HG02943 (cell line): ENCODE results near the gene SAE1.
"Not testable (repeated sequence)": the region's sequence is repeated elsewhere in the genome, so short reads cannot be mapped to it uniquely, and the experiment has no call there.

Source experiments
- ATAC-seq: cut with Tn5 transposase; IDR thresholded peaks from one replicate; pipeline ENCODE4 v1.9.1; 2021; ENCODE audit warnings: mild to moderate bottlenecking, low read depth, moderate library complexity; ENCODE audit not compliant: unreplicated experiment

Gene SAE1

GRCh38 chr19:47232422-47233211 lies 102.0 kb downstream of the SAE1 start:
- no peak for ATAC-seq

GRCh38 chr19:47236072-47236675 lies 105.5 kb downstream of the SAE1 start:
- no peak for ATAC-seq

DNA sequence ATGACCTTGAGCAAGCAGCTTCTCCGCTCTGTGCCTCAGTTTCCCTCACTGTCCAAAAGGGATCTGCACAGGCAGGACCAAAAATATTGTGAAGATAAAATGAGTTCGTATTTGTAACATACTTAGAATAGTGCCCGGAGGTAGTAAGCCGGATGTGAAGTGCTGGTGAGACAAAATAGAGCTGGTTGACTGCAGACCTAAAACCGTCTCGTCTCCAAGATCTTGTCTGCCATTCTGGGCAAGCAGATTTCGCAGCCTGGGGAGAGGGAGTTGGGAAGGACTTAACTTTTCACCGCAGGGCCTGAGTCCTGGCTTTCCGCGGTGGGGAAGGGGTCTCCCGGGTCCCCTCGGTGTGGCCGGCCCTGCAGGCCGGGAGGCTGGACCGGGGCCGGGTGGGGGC lies 108.5 kb downstream of the SAE1 start:
- no peak for ATAC-seq

GRCh38 chr19:47239610-47240296 lies 109.1 kb downstream of the SAE1 start:
- ATAC-seq: no peak

DNA sequence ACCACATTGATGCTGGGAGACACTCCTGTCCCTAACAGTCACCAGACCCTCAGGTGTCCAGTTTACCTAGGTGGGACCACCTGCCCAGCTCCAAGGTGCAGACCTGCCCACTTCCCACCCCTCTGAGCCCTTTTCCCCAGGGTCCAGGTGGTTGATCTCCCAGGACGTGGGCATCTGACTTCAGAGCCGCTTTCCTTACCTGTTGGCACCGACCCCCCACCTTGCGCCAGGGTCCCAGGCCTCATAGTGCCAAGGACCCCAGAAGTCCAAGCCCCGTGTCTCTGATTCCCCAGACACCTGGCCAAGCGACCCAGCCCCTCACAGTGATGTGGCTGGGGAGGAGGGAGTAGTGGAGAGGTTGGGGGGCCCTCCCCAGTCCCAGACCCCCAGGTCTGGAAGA lies 109.9 kb downstream of the SAE1 start:
- no peak for ATAC-seq

- ATAC-seq: no peak
Measured at GRCh38 chr19:47240996-47241918, 110.6 kb downstream of the SAE1 start.

DNA sequence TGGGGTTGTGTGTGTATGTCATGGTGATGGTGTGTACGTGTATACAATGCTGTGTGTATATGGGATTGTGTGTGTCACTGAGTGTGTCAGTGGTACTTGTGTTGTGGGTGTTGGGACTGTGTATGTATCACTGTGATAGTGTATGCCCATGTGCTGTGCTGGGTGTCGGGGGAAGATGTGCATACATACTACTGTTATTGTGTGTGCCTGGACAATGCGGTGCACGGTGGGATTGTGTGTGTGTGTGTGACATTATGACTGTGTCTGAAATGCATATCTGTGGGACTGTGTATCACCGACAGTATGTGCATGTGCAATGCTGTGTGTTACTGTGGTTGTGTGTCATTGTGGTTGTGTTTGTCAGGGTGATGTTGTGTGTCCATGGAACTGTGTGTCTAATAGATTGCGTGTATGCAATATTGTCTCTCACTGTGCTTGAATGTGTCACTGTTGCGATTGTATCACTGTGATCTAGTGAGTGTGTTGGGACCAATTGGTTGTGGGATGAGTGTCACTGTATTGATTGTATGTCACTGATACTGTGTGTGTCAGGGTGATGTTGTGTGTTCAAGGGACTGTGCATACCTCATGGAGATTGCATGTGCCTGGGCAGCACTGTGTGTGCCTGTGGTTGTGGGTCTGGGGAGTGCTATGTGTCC lies 111.4 kb downstream of the SAE1 start:
- no peak for ATAC-seq

DNA sequence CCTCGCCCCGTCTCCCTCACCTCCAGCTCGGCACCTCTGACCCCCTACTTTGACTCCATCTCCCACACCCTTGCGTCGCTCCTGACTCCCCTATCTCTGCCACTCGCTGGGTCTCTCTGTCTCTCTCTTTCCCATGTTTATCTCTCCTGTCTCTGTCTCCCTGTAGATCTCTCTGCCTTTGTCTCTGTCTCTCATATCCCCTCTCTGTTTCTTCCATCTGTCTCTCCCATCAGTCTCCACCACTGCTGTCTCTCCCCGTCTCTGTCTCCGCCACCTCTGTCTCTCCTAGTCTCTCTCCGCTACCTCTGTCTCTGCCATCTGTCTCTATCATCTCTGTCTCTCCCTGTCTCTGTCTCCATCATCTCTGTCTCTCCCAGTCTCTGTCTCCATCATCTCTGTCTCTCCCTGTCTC lies 112.7 kb downstream of the SAE1 start:
- ATAC-seq: no peak

GRCh38 chr19:47243776-47244547 lies 113.3 kb downstream of the SAE1 start:
- ATAC-seq: no peak

- no peak for ATAC-seq
Measured at GRCh38 chr19:47247308-47247990, 116.8 kb downstream of the SAE1 start.

- not testable (repeated sequence) for ATAC-seq
Measured at GRCh38 chr19:47253016-47253415, 122.4 kb downstream of the SAE1 start.

DNA sequence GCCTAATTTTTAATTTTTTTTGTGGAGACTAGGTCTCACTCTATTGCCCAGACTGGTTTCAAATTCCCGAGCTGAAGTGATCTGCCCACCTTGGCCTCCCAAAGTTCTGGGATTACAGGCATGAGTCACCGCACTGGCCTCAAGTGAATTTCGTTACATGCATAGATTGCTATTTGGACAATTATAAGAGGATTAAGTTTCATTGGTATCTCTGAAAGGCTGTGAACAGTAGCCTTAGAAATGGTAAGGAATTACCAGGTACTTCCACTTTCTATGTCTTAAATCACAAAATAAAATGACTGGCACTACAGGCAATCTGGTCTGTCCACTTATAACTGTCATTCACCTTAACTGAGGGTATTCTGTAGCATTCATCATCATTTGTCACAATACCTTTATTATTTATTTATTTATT lies 122.8 kb downstream of the SAE1 start:
- ATAC-seq: no peak

DNA sequence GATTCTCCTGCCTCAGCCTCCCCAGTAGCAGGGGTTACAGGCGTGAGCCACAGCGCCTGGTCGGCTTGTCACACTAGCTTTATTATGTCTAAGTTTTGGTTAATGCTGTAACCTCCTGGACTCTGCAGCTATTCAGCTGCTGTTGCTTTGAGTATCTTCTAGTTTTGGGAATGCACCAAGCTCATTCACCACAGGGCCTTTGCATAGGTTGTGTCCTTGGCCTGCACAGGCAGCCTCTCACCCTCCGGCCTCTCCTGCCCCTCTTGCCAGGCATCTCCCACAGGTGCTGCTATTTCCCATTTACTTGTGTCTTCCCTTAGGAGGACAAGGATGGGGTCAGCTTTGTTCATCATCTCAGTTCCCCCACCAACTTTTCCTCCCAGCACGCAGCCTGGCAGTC lies 123.3 kb downstream of the SAE1 start:
- ATAC-seq: no peak

DNA sequence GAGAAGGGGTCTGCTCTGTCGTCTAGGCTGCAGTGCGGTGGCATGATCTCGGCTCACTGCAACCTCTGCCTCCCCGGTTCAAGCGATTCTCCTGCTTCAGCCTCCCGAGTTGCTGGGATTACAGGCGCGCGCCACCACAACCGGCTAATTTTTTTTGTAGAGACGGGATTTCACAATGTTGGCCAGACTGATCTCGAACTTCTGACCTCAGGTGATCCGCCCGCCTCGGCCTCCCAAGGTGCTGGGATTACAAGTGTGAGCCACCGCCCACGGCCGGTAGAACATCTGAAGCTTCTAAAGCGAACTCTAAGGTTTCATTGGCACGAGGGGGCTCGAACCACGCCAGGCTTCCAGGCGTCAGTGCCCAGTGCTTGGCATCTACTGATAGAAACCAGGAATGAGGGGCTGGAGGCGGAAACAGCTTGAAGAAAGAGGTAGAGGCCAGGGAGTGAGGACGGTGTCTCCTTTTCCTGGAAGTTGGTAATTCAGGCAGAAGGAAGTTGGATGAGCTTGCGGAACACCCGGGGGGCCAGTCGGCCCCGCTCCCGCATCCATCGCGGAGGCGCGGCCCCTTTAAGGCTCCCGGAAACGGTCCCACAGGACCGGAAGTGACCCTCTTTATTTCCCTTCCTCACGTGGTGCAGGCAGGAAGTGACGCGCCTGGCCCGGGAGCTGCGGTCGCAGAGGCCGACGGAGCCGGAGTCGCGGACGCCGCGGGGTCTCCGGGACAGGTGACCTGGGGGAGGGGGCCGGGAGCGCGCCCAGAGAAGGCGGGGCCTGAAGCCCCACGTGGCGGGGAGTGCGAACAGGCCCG lies 125.5 kb downstream of the SAE1 start, which contains the start of gene CCDC9:
CCDC9 (plus strand) TSS at position 647 of the 814 bp plus-strand sequence. CDS start 1,876 bp downstream, outside the sequence.
- ATAC-seq: peak; percentile 41

DNA sequence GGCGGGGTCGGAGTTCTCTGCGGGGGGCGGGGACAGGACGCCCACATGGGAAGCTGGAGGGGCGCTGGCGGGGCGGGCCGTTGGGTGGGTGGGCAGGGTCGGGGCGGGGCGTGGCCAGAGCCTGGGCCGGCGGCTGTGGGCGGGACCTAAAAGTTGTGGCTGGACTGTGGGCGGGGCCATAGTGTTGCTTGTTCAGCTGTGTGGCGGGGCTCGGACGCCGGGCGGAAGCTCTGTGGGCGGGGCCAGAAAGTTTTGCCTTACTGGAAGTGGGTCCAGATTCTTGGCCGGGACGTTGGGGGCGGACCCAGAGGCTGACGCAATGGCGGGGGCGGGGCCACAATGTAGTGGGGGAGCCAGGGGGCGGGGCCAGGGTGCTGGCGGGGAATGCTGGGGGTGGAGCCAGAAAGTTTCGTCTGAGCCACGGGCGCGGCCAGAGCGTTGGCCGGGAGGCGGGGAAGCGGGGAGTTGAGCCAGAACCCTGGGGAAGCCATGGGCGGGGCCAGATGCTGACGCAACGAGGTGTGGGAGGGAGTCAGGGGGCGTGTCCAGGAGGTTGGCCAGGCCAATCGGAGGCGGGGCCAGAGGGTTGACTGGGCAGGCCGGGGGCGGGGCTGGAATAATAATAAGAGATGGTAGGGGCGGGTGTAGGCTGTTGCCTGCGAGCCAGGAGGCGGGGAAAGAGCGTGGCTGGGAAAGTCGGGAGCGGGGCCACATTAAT lies 126.2 kb downstream of the SAE1 start:
- ATAC-seq: peak; percentile 76

DNA sequence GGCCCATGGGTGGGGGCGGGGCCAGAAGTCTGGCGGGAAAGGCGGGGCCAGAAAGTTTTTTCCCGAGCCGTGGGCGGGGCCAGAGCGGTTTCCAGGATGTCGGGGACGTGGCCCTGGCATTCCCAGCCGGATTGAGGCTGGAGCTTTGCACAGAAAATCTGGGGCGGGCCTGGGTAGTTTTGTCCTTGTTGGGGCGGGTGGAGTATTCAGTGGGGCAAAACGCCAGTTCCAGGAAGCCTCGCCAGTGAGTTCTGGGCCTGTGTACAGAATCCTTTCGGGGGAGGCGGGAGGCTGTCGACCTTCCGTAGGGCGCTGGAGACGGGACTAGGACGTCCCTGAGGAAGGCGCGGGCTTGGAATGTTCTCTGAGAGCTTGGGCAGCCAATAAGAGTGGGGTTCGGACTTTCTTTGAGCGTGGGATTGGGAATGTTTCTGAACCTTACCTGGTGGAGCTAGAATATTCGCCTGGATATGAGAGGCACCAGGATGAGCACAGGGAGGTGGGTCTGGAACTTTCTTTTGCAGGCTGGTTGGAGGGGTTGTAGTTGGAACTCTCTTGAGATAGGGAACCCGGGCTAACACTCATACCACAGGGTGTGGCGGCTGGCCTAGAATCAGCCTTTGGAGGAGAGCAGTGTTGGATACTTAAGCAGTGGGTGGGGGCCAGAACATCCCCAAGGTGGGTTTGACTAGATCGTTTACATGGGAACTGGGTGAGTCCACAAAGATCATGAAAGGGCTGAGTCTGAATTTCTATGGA lies 127.0 kb downstream of the SAE1 start:
- ATAC-seq: peak; percentile 4
